NT2/D1 (cell line): Measurements from ENCODE around the gene ZNF451.

ENCODE experiments used
- DNase-seq: peaks from one replicate; pipeline ENCODE4 v3.0.0-alpha.2; 2011; ENCODE audit warnings: low read depth, low spot score
- H3K27me3 ChIP-seq: 2 replicates; pipeline ENCODE4 v1.6.0; 2011; ENCODE audit warnings: mild to moderate bottlenecking; ENCODE audit not compliant: insufficient read length, insufficient read depth
- H3K36me3 ChIP-seq: 2 replicates; pipeline ENCODE4 v1.6.1; 2011; ENCODE audit warnings: mild to moderate bottlenecking, low read length, mixed read lengths; ENCODE audit not compliant: insufficient read depth, insufficient read length
- H3K4me1 ChIP-seq: 2 replicates; pipeline ENCODE4 v1.5.1; 2011; ENCODE audit not compliant: insufficient read depth, insufficient read length
- H3K4me3 ChIP-seq: 2 replicates; pipeline ENCODE4 v1.5.1; 2011; ENCODE audit warnings: low read depth; ENCODE audit not compliant: insufficient read length
- H3K9ac ChIP-seq: 2 replicates; pipeline ENCODE4 v1.6.0; 2011; ENCODE audit warnings: low read depth; ENCODE audit not compliant: insufficient read length
- H3K9me3 ChIP-seq: 2 replicates; pipeline ENCODE4 v1.5.1; 2011; ENCODE audit warnings: mild to moderate bottlenecking, low read length; ENCODE audit not compliant: insufficient read depth
- SUZ12 ChIP-seq: IDR thresholded peaks from 2 replicates; pipeline ENCODE4 v1.6.1; 2011; ENCODE audit not compliant: insufficient read length, insufficient read depth; ENCODE audit errors: extremely low read depth
- YY1 ChIP-seq: IDR thresholded peaks from 2 replicates; pipeline ENCODE4 v1.6.1; 2011; ENCODE audit not compliant: insufficient read length, insufficient read depth
- ZNF274 ChIP-seq: IDR thresholded peaks from 2 replicates; pipeline ENCODE4 v1.6.1; 2011; ENCODE audit warnings: mild to moderate bottlenecking, low read depth, low read length

ZNF451 gene

DNA sequence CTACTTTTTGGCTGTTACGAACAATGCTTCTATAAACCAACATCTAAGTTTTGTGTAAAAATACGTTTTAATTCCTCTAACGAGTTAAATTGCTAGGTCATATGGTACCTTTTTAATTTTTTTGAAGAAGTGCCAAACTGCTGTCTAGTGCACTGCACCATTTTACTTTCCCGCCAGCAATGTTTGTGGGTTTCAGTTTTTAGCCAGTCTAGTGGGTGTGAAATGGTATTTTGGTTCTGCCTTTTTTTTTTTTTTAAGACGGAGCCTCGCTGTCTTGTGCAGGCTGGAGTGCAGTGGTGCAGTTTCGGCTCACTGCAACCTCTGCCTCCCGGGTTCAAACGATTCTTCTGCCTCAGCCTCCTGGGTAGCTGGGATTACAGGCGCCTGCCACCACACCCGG lies 48.0 kb downstream of the ZNF451 start:
- TF ChIP-seq ZNF274, result no peak
- TF ChIP-seq YY1, result no peak
- no peak for TF ChIP-seq SUZ12
- Histone ChIP-seq H3K4me1 (no peaks in the 10 kb centered on the region), H3K27me3 (no peaks in the 10 kb centered on the region), H3K9ac (no peak overlapping the region), H3K9me3 (no peaks in the 10 kb centered on the region), H3K4me3 (no peak overlapping the region), H3K36me3 (peaks cover 14% of the 10 kb centered on the region)
- no peak for DNase-seq

DNA sequence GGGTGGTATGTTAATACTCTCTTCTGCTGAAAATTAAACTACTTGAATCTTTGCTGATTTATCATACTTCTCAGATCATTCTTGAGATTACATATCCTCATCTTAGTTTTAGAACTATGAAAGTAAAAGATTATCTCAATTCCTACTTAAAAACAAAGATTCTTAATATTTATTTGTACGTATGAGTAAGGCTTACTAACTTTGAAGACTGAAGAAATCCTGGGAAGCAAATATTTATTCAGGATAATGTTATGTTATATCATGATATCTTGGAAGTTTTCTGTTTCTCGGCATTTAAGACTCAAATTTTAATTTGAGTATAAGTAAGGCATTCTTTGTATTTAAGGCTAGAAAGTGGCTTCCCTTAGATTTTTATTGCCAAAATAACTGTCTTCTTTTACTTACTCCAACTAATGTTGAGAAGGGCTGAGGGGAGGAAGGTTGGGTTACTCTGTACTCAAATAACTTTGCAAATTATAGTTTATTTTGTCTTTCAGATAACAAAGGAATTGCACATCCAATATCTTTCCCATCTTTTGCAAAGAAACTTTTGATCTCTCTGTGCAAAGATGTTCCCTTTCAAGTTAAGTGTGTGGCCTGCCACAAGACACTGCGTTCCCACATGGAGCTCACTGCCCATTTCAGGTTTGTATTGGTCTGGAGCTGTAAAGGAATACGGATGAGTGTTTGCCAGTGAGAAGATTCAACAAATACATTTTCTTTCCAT lies 51.6 kb downstream of the ZNF451 start:
- Histone ChIP-seq H3K4me1 (no peaks in the 10 kb centered on the region), H3K4me3 (no peak overlapping the region), H3K9me3 (no peaks in the 10 kb centered on the region), H3K36me3 (peaks cover 10% of the 10 kb centered on the region), H3K27me3 (no peaks in the 10 kb centered on the region), H3K9ac (no peak overlapping the region)
- DNase-seq, result no peak
- no peak for TF ChIP-seq ZNF274

DNA sequence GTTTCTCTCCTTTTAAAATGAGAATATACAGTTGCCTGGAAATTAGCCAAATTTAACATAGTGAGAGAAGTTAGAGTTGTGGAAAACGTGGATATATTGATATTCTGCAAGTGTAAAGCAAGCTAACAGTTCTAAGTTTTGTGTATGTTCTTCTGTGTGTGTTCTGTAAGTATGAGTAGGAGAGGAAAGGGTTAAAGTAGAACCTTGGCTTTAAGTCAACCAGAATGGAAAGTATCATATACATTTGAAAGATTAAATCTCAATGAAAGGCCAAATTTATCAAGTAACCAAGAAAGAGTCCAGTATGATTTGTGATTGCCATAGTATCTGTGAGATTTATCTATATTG lies 52.2 kb downstream of the ZNF451 start:
- H3K36me3 ChIP-seq, result peaks cover 13% of the 10 kb centered on the region
- no peak overlapping the region for H3K9ac ChIP-seq

DNA sequence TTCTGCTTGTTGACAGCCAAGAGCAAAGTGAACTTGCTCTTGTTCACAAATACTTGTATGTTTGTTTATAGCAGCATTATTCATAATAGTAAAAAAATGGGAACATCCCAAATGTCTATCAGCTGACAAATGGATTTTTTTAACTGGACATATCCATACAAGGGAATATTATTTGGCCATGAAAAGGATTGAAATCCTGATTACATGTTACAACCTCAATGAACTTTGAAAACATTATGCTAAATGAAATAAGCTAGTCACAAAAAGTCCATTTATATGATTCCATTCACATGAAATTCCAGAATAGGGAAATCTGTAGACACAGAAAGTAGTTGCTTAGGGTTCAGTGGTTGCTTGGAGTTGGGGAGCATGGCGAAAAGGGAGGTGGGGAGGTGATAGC lies 53.7 kb downstream of the ZNF451 start:
- no peak for TF ChIP-seq ZNF274
- TF ChIP-seq YY1, result no peak
- TF ChIP-seq SUZ12, result no peak
- Histone ChIP-seq H3K27me3 (no peaks in the 10 kb centered on the region), H3K4me3 (no peak overlapping the region), H3K9me3 (no peaks in the 10 kb centered on the region), H3K4me1 (no peaks in the 10 kb centered on the region), H3K9ac (no peak overlapping the region), H3K36me3 (peaks cover 28% of the 10 kb centered on the region)
- no peak for DNase-seq

More for the DNA sequence above, 52.2 kb downstream of the ZNF451 start:
- H3K9me3 ChIP-seq, result no peaks in the 10 kb centered on the region
- H3K4me3 ChIP-seq, result no peak overlapping the region
- H3K27me3 ChIP-seq, result no peaks in the 10 kb centered on the region
- TF ChIP-seq ZNF274 (no peak), YY1 (no peak), SUZ12 (no peak)
- no peak for DNase-seq
- H3K4me1 ChIP-seq, result no peaks in the 10 kb centered on the region

DNA sequence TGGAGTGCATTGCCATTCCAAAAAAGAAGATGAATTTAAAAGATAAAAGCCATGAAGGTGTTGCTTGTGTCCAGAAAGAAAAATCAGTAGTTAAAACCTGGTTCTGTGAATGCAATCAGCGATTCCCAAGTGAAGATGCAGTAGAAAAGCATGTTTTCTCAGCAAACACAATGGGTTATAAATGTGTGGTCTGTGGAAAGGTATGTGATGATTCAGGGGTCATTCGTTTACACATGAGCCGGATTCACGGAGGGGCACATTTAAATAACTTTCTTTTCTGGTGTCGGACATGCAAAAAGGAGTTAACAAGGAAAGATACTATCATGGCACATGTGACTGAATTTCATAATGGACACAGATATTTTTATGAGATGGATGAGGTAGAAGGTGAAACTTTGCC lies 57.4 kb downstream of the ZNF451 start:
- Histone ChIP-seq H3K9ac (no peak overlapping the region), H3K4me1 (no peaks in the 10 kb centered on the region), H3K9me3 (no peaks in the 10 kb centered on the region), H3K36me3 (peaks cover 36% of the 10 kb centered on the region), H3K4me3 (no peak overlapping the region), H3K27me3 (no peaks in the 10 kb centered on the region)
- DNase-seq, result no peak
- no peak for TF ChIP-seq SUZ12
- no peak for TF ChIP-seq YY1
- TF ChIP-seq ZNF274, result no peak

DNA sequence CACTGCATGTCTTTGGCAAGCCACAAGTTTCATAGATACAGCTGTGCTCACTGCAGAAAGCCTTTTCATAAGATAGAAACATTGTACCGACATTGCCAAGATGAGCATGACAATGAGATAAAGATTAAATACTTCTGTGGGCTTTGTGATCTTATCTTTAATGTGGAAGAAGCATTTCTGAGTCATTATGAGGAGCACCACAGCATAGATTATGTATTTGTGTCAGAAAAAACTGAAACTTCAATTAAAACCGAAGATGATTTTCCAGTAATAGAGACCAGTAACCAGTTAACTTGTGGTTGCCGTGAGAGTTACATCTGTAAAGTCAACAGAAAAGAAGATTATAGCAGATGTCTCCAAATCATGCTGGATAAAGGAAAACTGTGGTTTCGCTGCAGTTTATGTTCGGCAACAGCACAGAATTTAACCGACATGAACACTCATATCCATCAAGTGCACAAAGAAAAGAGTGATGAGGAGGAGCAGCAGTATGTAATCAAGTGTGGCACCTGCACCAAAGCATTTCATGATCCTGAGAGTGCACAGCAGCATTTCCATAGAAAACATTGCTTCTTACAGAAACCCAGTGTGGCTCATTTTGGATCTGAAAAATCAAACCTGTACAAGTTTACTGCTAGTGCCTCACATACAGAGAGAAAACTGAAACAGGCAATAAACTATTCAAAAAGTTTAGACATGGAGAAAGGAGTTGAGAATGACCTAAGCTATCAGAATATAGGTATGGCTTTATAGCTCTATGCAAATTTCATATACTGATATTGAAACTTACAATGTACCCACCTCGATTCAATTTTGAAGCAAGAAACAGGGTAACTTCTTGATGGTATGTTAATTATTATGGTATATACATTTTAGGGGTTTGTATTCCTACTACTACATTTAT lies 58.2 kb downstream of the ZNF451 start:
- peaks cover 40% of the 10 kb centered on the region for H3K36me3 ChIP-seq
- no peaks in the 10 kb centered on the region for H3K9me3 ChIP-seq
- no peak for DNase-seq
- no peaks in the 10 kb centered on the region for H3K4me1 ChIP-seq
- TF ChIP-seq ZNF274, result no peak
- no peak for TF ChIP-seq SUZ12
- no peak for TF ChIP-seq YY1
- H3K4me3 ChIP-seq, result no peak overlapping the region
- no peak overlapping the region for H3K9ac ChIP-seq
- H3K27me3 ChIP-seq, result no peaks in the 10 kb centered on the region

DNA sequence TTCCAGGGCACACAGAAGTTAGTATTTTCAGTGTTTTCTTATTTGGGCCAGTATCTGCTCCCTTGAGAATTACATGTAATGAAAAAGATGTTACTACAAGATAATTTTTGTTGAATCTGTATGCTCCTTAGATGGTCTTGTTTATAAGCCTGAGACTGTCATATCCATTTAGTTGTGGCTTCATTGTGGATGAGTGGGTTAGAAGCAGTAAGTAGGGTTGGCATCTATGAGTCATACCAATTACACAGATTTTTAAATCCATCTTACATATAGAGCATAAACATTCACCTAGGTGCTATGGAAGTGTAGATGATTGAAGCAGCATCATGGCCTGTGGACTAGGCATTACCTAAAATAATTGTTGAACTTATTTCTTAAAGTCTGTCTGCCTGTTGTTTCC lies 68.7 kb downstream of the ZNF451 start:
- Histone ChIP-seq H3K9ac (no peak overlapping the region), H3K27me3 (no peaks in the 10 kb centered on the region), H3K4me1 (no peaks in the 10 kb centered on the region), H3K9me3 (no peaks in the 10 kb centered on the region), H3K36me3 (peaks cover 19% of the 10 kb centered on the region), H3K4me3 (no peak overlapping the region)
- TF ChIP-seq SUZ12 (no peak), ZNF274 (no peak), YY1 (no peak)
- no peak for DNase-seq
